Psoas muscle (tissue), 8 donors: ENCODE results near the gene MPLKIP. TPM values are rescaled to one million over a fixed set of nuclear protein-coding genes. Genes with fewer than 3 reads are reported as not detected.
"Not testable (repeated sequence)": the region's sequence is repeated elsewhere in the genome, so short reads cannot be mapped to it uniquely, and the experiment has no call there.

Source experiments
- ATAC-seq, 4 donors: fragments of 200-7000 bp; cut with Tn5 transposase; one replicate each; pipeline ENCODE4 v1.9.1; 2020; ENCODE audit warnings: moderate library complexity in 3 of 4, mild to moderate bottlenecking in 2 of 4
- DNase-seq, 2 donors: peaks; one replicate each; pipeline ENCODE4 v3.0.0-alpha.2; 2020
- H3K27ac ChIP-seq: fragments of 200-600 bp; one replicate; pipeline ENCODE4 v1.8.0; 2022
- H3K27me3 ChIP-seq, 3 donors: fragments of 200-600 bp in 1 of 3; one replicate each; pipeline versions ENCODE4 v1.6.1 to v1.8.0; 2013 to 2022; ENCODE audit warnings: low read length in 2 of 3, mild to moderate bottlenecking in 2 of 3, moderate library complexity in 1 of 3; ENCODE audit not compliant: insufficient read depth in 3 of 3
- H3K36me3 ChIP-seq, 2 donors: fragments of 200-600 bp in 1 of 2; one replicate each; pipeline versions ENCODE4 v1.6.1 to v1.8.0; 2013 to 2022; ENCODE audit warnings: low read depth in 1 of 2, mild to moderate bottlenecking in 1 of 2, moderate library complexity in 1 of 2; ENCODE audit not compliant: insufficient read depth in 1 of 2
- H3K4me1 ChIP-seq: fragments of 200-600 bp; one replicate; pipeline ENCODE4 v1.8.0; 2022
- H3K4me3 ChIP-seq: fragments of 200-600 bp; one replicate; pipeline ENCODE4 v1.8.0; 2022; ENCODE audit warnings: mild to moderate bottlenecking
- H3K9me3 ChIP-seq: fragments of 200-600 bp; one replicate; pipeline ENCODE4 v1.8.0; 2022
- WGBS, 3 donors: extraction: QIAGEN DNeasy Blood & Tissue Kit; methylation state at CpG; one replicate each; pipeline versions ENCODE4 v1.1.6 to v1.1.7; 2013; 5-methylcytosine and 5-hydroxymethylcytosine counted together
- intact Hi-C, 2 donors: fragments of 100-400 bp; cut with DNase I; formaldehyde crosslinking; loops; one replicate each; pipeline versions ENCODE4 v1.11.0 to v1.14.2; 2022
- polyA plus RNA-seq, 3 donors: library from polyadenylated mRNA; stranded (reverse); fragments of 200-250 nt; gene quantifications; one replicate each; pipeline ENCODE4 v1.2.3, GENCODE V29; 2013
- total RNA-seq, 4 donors: library from RNA; stranded (reverse); fragmentation: NEBNext Ultra II Directional in 2 of 4; extraction: Animal tissue kit (Norgen Biotek cat#: 25700) in 2 of 4; gene quantifications; one replicate each; pipeline versions ENCODE4 v1.2.1 to v1.2.4, GENCODE V29; 2021 to 2023
- TF ChIP-seq, protein P1 (sequence below): fragments of 200-600 bp; IDR thresholded peaks from one replicate; pipeline ENCODE4 v1.8.0; 2022; ENCODE audit warnings: antibody characterized with exemption
- donor health status: healthy with polysubstance abuse.
- donor health status: DM: no; HTN: no; CAD: no; lungs with moderate emphysema.
- donor health status: Bipolar disorder and iron deficiency.
- donor health status: healthy.
- donor health status: DM: yes; HTN: yes; CAD: no.
- donor health status: DM: no; HTN: no; CAD: no.
- donor health status: DM: no; HTN: no; CAD: no.
- donor health status: DM: yes; HTN: yes; CAD: no.

Gene MPLKIP
- total and polyA plus RNA-seq, 7 donors: 17.3 to 34.7 (median 19.0) TPM

- no peak for DNase-seq
- ATAC-seq: no peak
- no peak overlapping the region for H3K4me3 ChIP-seq
- 85 to 92% (median 89%) methylated on average over 2 of the region's 2 CpGs for WGBS, 3 donors
- H3K36me3 ChIP-seq: no peaks in the 10 kb centered on the region
- no peak overlapping the region for H3K27ac ChIP-seq
- no peaks in the 10 kb centered on the region for H3K9me3 ChIP-seq
- no peaks in the 10 kb centered on the region for H3K27me3 ChIP-seq
- H3K4me1 ChIP-seq: no peaks in the 10 kb centered on the region
- intact Hi-C loops: no loop called here
- TF ChIP-seq, protein P1, sequence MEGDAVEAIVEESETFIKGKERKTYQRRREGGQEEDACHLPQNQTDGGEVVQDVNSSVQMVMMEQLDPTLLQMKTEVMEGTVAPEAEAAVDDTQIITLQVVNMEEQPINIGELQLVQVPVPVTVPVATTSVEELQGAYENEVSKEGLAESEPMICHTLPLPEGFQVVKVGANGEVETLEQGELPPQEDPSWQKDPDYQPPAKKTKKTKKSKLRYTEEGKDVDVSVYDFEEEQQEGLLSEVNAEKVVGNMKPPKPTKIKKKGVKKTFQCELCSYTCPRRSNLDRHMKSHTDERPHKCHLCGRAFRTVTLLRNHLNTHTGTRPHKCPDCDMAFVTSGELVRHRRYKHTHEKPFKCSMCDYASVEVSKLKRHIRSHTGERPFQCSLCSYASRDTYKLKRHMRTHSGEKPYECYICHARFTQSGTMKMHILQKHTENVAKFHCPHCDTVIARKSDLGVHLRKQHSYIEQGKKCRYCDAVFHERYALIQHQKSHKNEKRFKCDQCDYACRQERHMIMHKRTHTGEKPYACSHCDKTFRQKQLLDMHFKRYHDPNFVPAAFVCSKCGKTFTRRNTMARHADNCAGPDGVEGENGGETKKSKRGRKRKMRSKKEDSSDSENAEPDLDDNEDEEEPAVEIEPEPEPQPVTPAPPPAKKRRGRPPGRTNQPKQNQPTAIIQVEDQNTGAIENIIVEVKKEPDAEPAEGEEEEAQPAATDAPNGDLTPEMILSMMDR: no peak
Observed at GRCh38 chr7:40148671-40149070, 14.2 kb upstream of the MPLKIP start.

GRCh38 chr7:40148247-40148580, 13.8 kb upstream of the MPLKIP start:
- H3K27ac ChIP-seq, DNase-seq, H3K36me3 ChIP-seq, intact Hi-C loops, ATAC-seq, H3K9me3 ChIP-seq, H3K27me3 ChIP-seq, H3K4me1 ChIP-seq, H3K4me3 ChIP-seq: not testable (repeated sequence)
- 80 to 89% (median 86%) methylated on average over 7 of the region's 7 CpGs for WGBS, 3 donors

DNA sequence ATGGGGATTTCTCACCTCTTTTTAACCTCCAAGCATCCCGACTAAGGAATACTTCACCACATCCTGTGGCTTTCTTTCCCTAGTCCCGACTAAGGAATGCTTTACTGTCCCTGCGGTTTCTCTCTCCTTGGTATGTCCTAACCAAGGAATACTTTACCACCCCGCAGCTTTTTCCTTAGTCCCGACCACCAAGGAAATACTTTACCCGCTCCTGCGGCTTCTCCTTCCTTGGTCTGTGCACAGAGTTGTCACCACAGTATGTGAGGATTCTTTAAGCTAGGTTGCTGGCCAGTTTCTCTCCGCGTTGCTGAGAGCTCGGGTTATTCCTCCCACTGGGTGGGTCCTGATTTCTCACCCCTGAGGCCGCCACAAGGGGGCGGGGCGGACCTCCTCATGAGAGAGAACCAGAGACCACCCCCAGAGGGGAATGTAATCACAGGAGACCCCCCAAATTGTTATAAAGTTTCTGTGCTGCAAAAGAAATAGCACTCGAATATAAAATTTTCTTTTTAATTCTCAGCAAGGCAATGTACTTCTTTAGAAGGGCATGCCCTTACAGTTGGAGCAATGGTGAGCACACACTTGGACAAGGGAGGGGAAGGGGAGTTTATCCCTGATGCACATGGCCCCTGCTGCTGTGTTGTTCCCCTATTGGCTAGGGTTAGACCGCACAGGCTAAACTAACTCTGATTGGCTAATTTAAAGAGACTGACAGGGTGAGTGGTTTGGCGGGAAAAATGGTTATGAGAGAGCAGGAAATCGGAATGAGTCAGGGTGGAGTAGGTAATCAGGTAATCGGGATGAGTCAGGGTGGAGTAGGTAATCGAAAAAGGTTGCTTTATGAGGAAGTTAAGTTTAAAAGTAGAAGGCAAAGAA, 13.2 kb upstream of the MPLKIP start:
- no peaks in the 10 kb centered on the region for H3K36me3 ChIP-seq
- H3K27me3 ChIP-seq: no peaks in the 10 kb centered on the region
- no peak for ATAC-seq
- no peak for DNase-seq
- H3K4me1 ChIP-seq: no peaks in the 10 kb centered on the region
- no peak overlapping the region for H3K4me3 ChIP-seq
- WGBS, 3 donors: 86 to 88% (median 87%) methylated on average over 19 of the region's 19 CpGs
- TF ChIP-seq, protein P1: no peak
- intact Hi-C loops: no loop called here
- no peaks in the 10 kb centered on the region for H3K9me3 ChIP-seq
- no peak overlapping the region for H3K27ac ChIP-seq

- ATAC-seq, H3K27me3 ChIP-seq, H3K9me3 ChIP-seq, DNase-seq, H3K4me1 ChIP-seq, H3K27ac ChIP-seq, intact Hi-C loops, H3K4me3 ChIP-seq, H3K36me3 ChIP-seq: not testable (repeated sequence)
- WGBS, 3 donors: 80 to 88% (median 82%) methylated on average over 3 of the region's 3 CpGs
Observed at GRCh38 chr7:40145596-40146130, 11.2 kb upstream of the MPLKIP start.

GRCh38 chr7:40141916-40142315, 7.5 kb upstream of the MPLKIP start:
- ATAC-seq, H3K27me3 ChIP-seq, H3K27ac ChIP-seq, H3K4me1 ChIP-seq, intact Hi-C loops, H3K4me3 ChIP-seq, DNase-seq, H3K9me3 ChIP-seq, H3K36me3 ChIP-seq: not testable (repeated sequence)
- 90 to 92% (median 92%) methylated on average over 5 of the region's 5 CpGs for WGBS, 3 donors

DNA sequence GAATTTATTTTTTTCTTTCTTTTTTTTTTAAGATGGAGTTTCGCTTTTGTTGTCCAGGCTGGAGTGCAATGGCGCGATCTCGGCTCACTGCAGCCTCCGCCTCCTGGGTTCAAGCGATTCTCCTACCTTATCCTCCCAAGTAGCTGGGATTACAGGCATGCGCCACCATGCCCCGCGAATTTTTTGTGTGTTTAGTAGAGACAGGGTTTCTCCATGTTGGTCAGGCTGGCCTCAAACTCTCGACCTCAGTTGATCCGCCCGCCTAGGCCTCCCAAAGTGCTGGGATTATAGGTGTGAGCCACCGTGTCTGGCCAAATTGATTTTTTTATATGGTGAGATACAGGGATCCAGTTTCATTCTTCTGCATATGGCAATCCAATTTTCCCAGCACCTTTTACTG, 5.5 kb upstream of the MPLKIP start:
- DNase-seq, H3K27ac ChIP-seq, H3K4me3 ChIP-seq, H3K4me1 ChIP-seq, ATAC-seq, H3K36me3 ChIP-seq, H3K9me3 ChIP-seq, H3K27me3 ChIP-seq: not testable (repeated sequence)
- intact Hi-C loops: loop anchor here in 1 of 2 donors (5.0 kb wide), 1 partner anchor 188 kb away; the partner anchor contains the start of gene CDK13
- 96% methylated on average over 13 of the region's 13 CpGs for WGBS, 3 donors
